HG02943 (cell line): Measurements from ENCODE around the gene DHX8.

Experiments
- ATAC-seq: cut with Tn5 transposase; IDR thresholded peaks from one replicate; pipeline ENCODE4 v1.9.1; 2021; ENCODE audit warnings: mild to moderate bottlenecking, low read depth, moderate library complexity; ENCODE audit not compliant: unreplicated experiment

The DHX8 gene

GRCh38 chr17:43517615-43518386 is 34.0 kb downstream of the DHX8 start:
- no peak for ATAC-seq

- no peak for ATAC-seq
These were observed 37.6 kb downstream of the DHX8 start for GRCh38 chr17:43521389-43521788.

GRCh38 chr17:43524945-43525575 is 41.3 kb downstream of the DHX8 start:
- no peak for ATAC-seq

GRCh38 chr17:43526886-43527648 is 43.3 kb downstream of the DHX8 start:
- ATAC-seq = no peak

GRCh38 chr17:43528319-43528987 is 44.7 kb downstream of the DHX8 start:
- no peak for ATAC-seq

- no peak for ATAC-seq
These were observed 45.4 kb downstream of the DHX8 start for GRCh38 chr17:43528988-43529814.

- no peak for ATAC-seq
These were observed 46.1 kb downstream of the DHX8 start for GRCh38 chr17:43529947-43530287.

- ATAC-seq = no peak
These were observed 46.7 kb downstream of the DHX8 start for GRCh38 chr17:43530288-43531081.

GRCh38 chr17:43531082-43531378 is 47.3 kb downstream of the DHX8 start:
- no peak for ATAC-seq

GRCh38 chr17:43531955-43532354 is 48.2 kb downstream of the DHX8 start:
- no peak for ATAC-seq

GRCh38 chr17:43532581-43532980 is 48.8 kb downstream of the DHX8 start:
- no peak for ATAC-seq

- ATAC-seq = no peak
These were observed 49.9 kb downstream of the DHX8 start for GRCh38 chr17:43533699-43534098.

- ATAC-seq = no peak
These were observed 51.1 kb downstream of the DHX8 start for GRCh38 chr17:43534909-43535308.

- ATAC-seq = no peak
These were observed 52.6 kb downstream of the DHX8 start for GRCh38 chr17:43536236-43536992.

- no peak for ATAC-seq
These were observed 57.3 kb downstream of the DHX8 start for GRCh38 chr17:43540821-43541674.

GRCh38 chr17:43542859-43543258 is 59.1 kb downstream of the DHX8 start:
- no peak for ATAC-seq

GRCh38 chr17:43543300-43543699 is 59.5 kb downstream of the DHX8 start:
- ATAC-seq = no peak
